GM21528 (cell line): ENCODE data around the gene MMP2.

Experiments used
- ATAC-seq: cut with Tn5 transposase; IDR thresholded peaks from one replicate; pipeline ENCODE4 v1.9.1; 2021; ENCODE audit warnings: mild to moderate bottlenecking, moderate library complexity; ENCODE audit not compliant: unreplicated experiment, low FRiP score

Gene MMP2

DNA sequence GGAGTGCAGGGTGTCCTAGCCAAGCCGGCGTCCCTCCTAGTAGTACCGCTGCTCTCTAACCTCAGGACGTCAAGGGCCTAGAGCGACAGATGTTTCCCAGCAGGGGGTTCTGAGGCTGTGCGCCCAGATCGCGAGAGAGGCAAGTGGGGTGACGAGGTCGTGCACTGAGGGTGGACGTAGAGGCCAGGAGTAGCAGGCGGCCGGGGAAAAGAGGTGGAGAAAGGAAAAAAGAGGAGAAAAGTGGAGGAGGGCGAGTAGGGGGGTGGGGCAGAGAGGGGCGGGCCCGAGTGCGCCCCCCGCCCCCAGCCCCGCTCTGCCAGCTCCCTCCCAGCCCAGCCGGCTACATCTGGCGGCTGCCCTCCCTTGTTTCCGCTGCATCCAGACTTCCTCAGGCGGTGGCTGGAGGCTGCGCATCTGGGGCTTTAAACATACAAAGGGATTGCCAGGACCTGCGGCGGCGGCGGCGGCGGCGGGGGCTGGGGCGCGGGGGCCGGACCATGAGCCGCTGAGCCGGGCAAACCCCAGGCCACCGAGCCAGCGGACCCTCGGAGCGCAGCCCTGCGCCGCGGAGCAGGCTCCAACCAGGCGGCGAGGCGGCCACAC is at the start of gene MMP2:
Gene MMP2 (plus strand): TSS at position 372 of the 603 bp plus-strand sequence. CDS start 282 bp downstream, outside the sequence.
- ATAC-seq: no peak

DNA sequence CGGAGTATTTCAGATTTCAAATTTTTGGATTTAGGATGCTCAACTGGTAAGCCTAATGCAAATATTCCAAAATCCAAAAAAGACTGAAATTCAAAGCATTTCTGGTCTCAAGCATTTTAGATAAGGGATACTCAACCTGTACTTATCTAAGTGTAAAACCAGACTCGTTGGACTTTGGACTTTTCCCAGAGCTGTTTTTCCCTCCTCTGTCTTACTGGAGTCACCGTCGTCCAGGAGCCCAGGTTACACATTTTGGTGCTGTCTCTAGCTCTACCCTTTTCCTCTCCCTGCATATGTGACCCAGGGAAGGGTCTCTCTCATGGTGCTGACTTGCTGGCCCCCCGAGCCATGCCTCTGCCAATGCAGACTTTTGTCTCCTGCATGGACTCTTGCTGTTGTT is 46.0 kb upstream of the MMP2 start:
- no peak for ATAC-seq

DNA sequence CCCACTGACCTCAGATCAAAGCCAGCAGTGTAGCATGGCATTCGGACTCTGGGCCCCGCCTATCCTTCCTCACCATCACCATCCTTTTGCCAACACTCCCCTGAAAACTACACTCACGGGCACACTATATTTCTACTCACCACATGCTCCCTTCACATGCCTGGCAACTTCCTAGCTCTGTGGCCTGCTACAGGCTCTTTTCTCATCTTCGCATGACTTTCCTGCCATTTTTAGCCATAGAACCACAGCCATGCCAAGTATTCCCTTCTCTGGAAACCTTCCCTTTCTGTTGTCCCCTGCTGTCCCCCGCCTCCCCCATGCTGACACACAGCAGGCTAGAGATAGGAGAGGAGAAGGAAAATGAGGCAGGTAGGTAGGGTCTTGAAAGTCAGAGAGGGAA is 45.5 kb upstream of the MMP2 start:
- ATAC-seq: no peak

DNA sequence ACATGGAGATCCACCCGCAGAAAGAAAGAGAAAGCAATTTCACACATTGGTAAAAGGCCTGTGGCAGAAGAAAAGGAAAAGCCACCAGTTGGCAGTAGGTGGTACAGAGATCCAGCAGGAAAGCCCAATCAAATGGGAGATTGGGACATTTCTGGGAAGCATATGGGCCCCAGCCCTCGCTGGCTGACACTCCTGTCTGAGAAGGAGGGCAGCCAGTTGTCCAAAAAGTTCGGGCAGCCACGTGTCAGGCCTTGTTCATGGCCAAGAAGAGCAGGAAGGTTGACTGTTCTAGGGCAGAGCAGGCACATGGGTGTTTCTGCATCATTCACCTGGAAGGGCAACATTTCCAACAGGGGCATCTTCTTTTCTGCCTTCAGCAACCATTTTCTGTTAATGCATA is 45.0 kb upstream of the MMP2 start:
- ATAC-seq: no peak

GRCh38 chr16:55435387-55435786 is 43.6 kb upstream of the MMP2 start:
- no peak for ATAC-seq

GRCh38 chr16:55436587-55436986 is 42.4 kb upstream of the MMP2 start:
- ATAC-seq: no peak

DNA sequence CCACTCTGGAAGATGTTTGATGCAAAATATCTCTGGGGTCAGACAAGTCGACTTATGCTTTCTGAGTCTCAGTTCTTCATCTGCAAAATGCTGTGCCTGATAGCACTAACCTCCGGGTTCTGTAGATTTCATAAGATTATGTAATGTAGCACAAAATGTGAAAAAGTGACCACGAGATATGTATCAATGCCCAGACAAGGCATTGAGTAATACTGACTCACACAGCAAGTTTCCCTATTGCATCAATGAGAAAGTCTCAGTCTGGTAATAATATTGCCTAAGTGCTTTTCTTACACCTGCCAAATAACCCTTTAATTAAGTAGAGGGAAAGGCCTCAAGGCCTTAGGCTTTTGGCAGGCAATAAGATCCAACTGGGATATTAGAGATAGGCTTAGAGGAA is 41.4 kb upstream of the MMP2 start:
- ATAC-seq: no peak

DNA sequence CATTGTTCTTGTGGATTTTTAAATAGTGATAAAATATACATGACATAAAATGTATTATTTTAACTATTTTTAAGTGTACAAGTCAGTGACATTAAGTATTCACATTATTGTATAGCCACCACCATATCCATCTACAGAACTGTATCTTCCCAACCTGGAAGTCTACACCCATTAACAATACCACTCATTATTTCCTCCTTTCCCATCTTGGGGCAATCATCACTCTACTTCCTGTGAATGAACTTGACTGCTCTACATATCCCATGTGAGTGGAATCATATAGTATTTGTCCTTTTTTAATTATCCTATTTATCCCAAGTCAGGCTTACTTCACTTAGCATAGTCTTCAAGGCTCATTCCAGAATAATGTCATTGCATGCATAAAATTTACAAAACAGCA is 40.7 kb upstream of the MMP2 start:
- no peak for ATAC-seq

DNA sequence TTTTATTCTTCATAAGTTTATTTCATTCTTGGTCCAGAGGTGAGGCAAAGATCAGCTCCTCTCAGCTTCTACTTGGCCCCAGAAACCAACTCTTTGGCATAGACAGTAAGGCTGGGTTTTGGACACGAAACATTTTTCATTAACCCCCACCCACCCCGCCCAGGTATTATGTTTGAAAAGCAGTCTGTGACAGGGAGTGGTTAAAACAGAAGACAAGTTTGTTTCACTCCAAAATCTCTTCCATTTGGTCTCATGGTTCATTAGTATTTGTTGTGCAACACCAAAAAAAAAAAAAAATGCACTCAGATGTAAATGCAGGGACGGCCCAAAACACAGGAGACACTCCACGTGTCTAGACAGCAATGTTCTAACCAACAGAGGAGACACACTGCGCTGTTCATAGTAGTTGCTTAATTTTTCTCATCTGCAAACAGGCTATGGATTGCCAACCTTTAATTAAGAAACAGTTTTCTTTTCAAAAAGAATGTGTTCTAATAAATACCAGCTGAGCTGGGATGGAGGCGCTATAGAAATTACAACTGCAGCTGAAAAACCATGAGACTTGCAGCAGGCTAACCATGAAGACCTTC is 39.8 kb upstream of the MMP2 start:
- ATAC-seq: no peak

- no peak for ATAC-seq
These were observed 35.3 kb upstream of the MMP2 start for GRCh38 chr16:55443434-55444346.

- peak; percentile 75 for ATAC-seq
These were observed 34.1 kb upstream of the MMP2 start for GRCh38 chr16:55444754-55445485.

GRCh38 chr16:55447231-55447630 is 31.8 kb upstream of the MMP2 start:
- ATAC-seq: no peak

GRCh38 chr16:55452996-55453395 is 26.0 kb upstream of the MMP2 start:
- ATAC-seq: no peak

- no peak for ATAC-seq
These were observed 25.1 kb upstream of the MMP2 start for GRCh38 chr16:55453909-55454308.

DNA sequence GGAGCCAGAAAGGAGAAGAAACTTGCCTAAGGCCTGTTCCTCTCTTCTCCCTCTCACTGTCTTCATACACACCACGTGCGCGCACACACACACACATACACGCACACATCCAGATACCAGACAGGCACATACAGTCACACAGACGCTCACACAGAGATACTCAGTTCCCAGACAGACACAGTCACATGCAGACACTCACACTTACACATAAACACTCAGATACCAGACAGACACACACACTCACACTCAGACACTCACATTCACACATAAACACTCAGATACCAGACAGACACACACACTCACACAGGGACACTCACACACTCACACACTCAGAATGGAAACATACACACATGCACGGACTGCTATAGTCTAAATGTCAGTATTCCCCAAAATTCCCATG is 24.1 kb upstream of the MMP2 start:
- no peak for ATAC-seq

- ATAC-seq: no peak
These were observed 16.8 kb upstream of the MMP2 start for GRCh38 chr16:55462241-55462640.

DNA sequence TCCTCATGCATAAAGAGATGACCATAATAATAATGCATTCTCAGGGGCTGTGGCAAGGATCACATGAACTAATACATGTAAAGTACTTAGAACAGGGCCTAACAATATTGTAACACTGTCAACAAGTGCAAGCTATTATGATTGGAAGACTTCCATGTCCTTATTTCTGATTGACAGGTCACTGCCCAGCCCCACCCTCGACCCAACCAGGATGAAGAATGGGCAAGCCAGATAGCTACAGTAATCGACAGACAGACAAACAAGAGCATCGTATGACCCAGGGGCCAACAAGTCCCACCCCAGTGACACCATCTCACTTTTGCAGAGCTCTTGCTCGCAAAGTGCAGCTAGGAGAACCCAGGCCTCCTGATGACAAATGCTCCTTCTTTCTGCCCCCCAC is 14.6 kb upstream of the MMP2 start:
- no peak for ATAC-seq

GRCh38 chr16:55465077-55465896 is 13.7 kb upstream of the MMP2 start:
- peak; percentile 94 for ATAC-seq

DNA sequence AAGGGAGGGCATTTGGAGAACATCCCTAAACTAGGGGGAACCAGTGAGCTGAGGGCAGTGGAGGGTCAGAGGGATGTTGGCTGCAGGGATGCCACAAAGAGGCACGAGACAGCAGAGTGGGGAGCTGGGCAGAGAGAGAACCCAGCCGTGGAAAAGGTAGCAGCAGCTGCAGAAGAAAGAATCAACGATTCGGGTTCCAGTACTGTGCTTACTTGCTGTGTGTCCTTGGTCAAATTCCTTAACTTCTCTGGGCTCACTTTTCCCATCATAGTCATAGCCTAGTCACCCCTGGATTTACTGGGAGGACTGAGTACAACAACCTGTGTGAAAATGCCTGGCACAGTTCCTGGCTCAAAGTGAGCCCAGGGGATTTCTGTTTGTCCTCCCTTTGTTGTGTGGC is 12.8 kb upstream of the MMP2 start:
- no peak for ATAC-seq

- no peak for ATAC-seq
These were observed 11.1 kb upstream of the MMP2 start for GRCh38 chr16:55467898-55468297.
